GM10266 (cell line): ENCODE results near the gene SORCS3.

Experiments
- DNase-seq: peaks from one replicate; pipeline ENCODE4 v3.0.0; 2012; ENCODE audit errors: extremely low spot score
- CTCF ChIP-seq: IDR thresholded peaks from 2 replicates; pipeline ENCODE4 v1.5.1; 2012; ENCODE audit warnings: mild to moderate bottlenecking, low read depth; ENCODE audit not compliant: control insufficient read depth, insufficient read depth; ENCODE audit errors: missing control alignments

Gene SORCS3

GRCh38 chr10:104646146-104646545 lies 5.1 kb downstream of the SORCS3 start:
- no peak for TF ChIP-seq CTCF
- DNase-seq: no peak

GRCh38 chr10:104648421-104648820 lies 7.3 kb downstream of the SORCS3 start:
- DNase-seq: no peak
- TF ChIP-seq CTCF: no peak

- DNase-seq: no peak
- TF ChIP-seq CTCF: no peak
These were observed 9.0 kb downstream of the SORCS3 start for GRCh38 chr10:104650072-104650471.

- TF ChIP-seq CTCF: no peak
These were observed 9.7 kb downstream of the SORCS3 start for GRCh38 chr10:104650635-104651331.

GRCh38 chr10:104657036-104657435 lies 15.9 kb downstream of the SORCS3 start:
- TF ChIP-seq CTCF: no peak
- DNase-seq: no peak

More at GRCh38 chr10:104650635-104651331, 9.7 kb downstream of the SORCS3 start:
- DNase-seq: no peak

- no peak for DNase-seq
These were observed 16.4 kb downstream of the SORCS3 start for GRCh38 chr10:104657457-104657856.

More at GRCh38 chr10:104657457-104657856, 16.4 kb downstream of the SORCS3 start:
- no peak for TF ChIP-seq CTCF
